ENCODE measurements around the gene ROBO1. TPM values are rescaled to one million over a fixed set of nuclear protein-coding genes. Genes with fewer than 3 reads are reported as not detected.

Gene ROBO1
- total and polyA plus RNA-seq, 2 experiments from 2014 or later: 29.3 to 171 TPM

GRCh38 chr3:79047581-79047980 lies 720.2 kb downstream of the ROBO1 start:
- no peak overlapping the region for H3K27ac ChIP-seq
- no peak for DNase-seq (ENCODE audit: low read depth in 1 of 2, low spot score in 1 of 2)
- peaks cover 6% of the 10 kb centered on the region for H3K4me1 ChIP-seq (ENCODE audit: low read depth)
- no peak overlapping the region for H3K4me3 ChIP-seq
- TF ChIP-seq CTCF (IDR thresholded peaks at IDR 0.05; ENCODE audit: low read depth, low read length): no peak
- no peaks in the 10 kb centered on the region for H3K36me3 ChIP-seq
- no peaks in the 10 kb centered on the region for H3K9me3 ChIP-seq (ENCODE audit: low read depth)
- no peaks in the 10 kb centered on the region for H3K27me3 ChIP-seq

GRCh38 chr3:79041621-79042020 lies 726.2 kb downstream of the ROBO1 start:
- no peaks in the 10 kb centered on the region for H3K9me3 ChIP-seq (ENCODE audit: low read depth)
- H3K4me1 ChIP-seq (ENCODE audit: low read depth): peaks cover 6% of the 10 kb centered on the region
- DNase-seq (ENCODE audit: low read depth in 1 of 2, low spot score in 1 of 2): no peak
- no peak for TF ChIP-seq CTCF (IDR thresholded peaks at IDR 0.05; ENCODE audit: low read depth, low read length)
- H3K27ac ChIP-seq: no peak overlapping the region
- no peaks in the 10 kb centered on the region for H3K27me3 ChIP-seq
- no peaks in the 10 kb centered on the region for H3K36me3 ChIP-seq
- H3K4me3 ChIP-seq: no peak overlapping the region

- DNase-seq (ENCODE audit: low read depth in 1 of 2, low spot score in 1 of 2): peak in 1 of 2 donors; percentile 78
Measured at GRCh38 chr3:79040701-79041100, 727.1 kb downstream of the ROBO1 start.

GRCh38 chr3:79040091-79040490 lies 727.7 kb downstream of the ROBO1 start:
- Histone ChIP-seq H3K4me1 (ENCODE audit: low read depth) (peaks cover 6% of the 10 kb centered on the region), H3K36me3 (no peaks in the 10 kb centered on the region), H3K4me3 (no peak overlapping the region), H3K27me3 (no peaks in the 10 kb centered on the region), H3K9me3 (ENCODE audit: low read depth) (no peaks in the 10 kb centered on the region), H3K27ac (no peak overlapping the region)
- no peak for DNase-seq (ENCODE audit: low read depth in 1 of 2, low spot score in 1 of 2)
- no peak for TF ChIP-seq CTCF (IDR thresholded peaks at IDR 0.05; ENCODE audit: low read depth, low read length)

More at GRCh38 chr3:79040701-79041100, 727.1 kb downstream of the ROBO1 start:
- no peaks in the 10 kb centered on the region for H3K36me3 ChIP-seq
- H3K27me3 ChIP-seq: no peaks in the 10 kb centered on the region
- no peak overlapping the region for H3K4me3 ChIP-seq
- peaks cover 6% of the 10 kb centered on the region for H3K4me1 ChIP-seq (ENCODE audit: low read depth)
- no peaks in the 10 kb centered on the region for H3K9me3 ChIP-seq (ENCODE audit: low read depth)
- no peak for TF ChIP-seq CTCF (IDR thresholded peaks at IDR 0.05; ENCODE audit: low read depth, low read length)
- H3K27ac ChIP-seq: no peak overlapping the region

GRCh38 chr3:79039192-79039591 lies 728.6 kb downstream of the ROBO1 start:
- no peaks in the 10 kb centered on the region for H3K27me3 ChIP-seq
- no peaks in the 10 kb centered on the region for H3K9me3 ChIP-seq (ENCODE audit: low read depth)
- H3K36me3 ChIP-seq: no peaks in the 10 kb centered on the region
- no peak overlapping the region for H3K27ac ChIP-seq
- H3K4me1 ChIP-seq (ENCODE audit: low read depth): peaks cover 6% of the 10 kb centered on the region
- no peak for TF ChIP-seq CTCF (IDR thresholded peaks at IDR 0.05; ENCODE audit: low read depth, low read length)
- H3K4me3 ChIP-seq: no peak overlapping the region
- peak in 1 of 2 donors; percentile 60 for DNase-seq (ENCODE audit: low read depth in 1 of 2, low spot score in 1 of 2)

GRCh38 chr3:79038636-79039035 lies 729.2 kb downstream of the ROBO1 start:
- Histone ChIP-seq H3K36me3 (no peaks in the 10 kb centered on the region), H3K27me3 (no peaks in the 10 kb centered on the region), H3K4me3 (no peak overlapping the region), H3K4me1 (ENCODE audit: low read depth) (peaks cover 5% of the 10 kb centered on the region), H3K9me3 (ENCODE audit: low read depth) (no peaks in the 10 kb centered on the region), H3K27ac (no peak overlapping the region)
- TF ChIP-seq CTCF (IDR thresholded peaks at IDR 0.05; ENCODE audit: low read depth, low read length): no peak
- no peak for DNase-seq (ENCODE audit: low read depth in 1 of 2, low spot score in 1 of 2)

All from cardiac muscle cell (in vitro differentiated cells and primary cell).